K562 (cell line): ENCODE measurements around the gene CLIC1. TPM values are rescaled to one million over a fixed set of nuclear protein-coding genes. Genes with fewer than 3 reads are reported as not detected.

Source experiments
- ATF4 ChIP-seq: fragments of 450-650 bp; formaldehyde crosslinking; IDR thresholded peaks from 2 replicates; pipeline ENCODE4 v1.4.0; 2022; ENCODE audit warnings: mild to moderate bottlenecking, moderate library complexity
- CBX2 ChIP-seq: fragments of 200-600 bp; sonication (generic); IDR thresholded peaks from one replicate; pipeline ENCODE4 v1.6.1; 2012; ENCODE audit warnings: mild to moderate bottlenecking, low read length, inconsistent platforms; ENCODE audit not compliant: insufficient read depth, poor library complexity, severe bottlenecking
- CXXC5 ChIP-seq: fragments of 250-450 bp; sonication (Bioruptor Pico); IDR thresholded peaks from 2 replicates; pipeline ENCODE4 v1.8.0; 2022; ENCODE audit warnings: inconsistent platforms, mild to moderate bottlenecking, moderate library complexity
- ETS1 ChIP-seq: conservative IDR thresholded peaks from 2 replicates; pipeline ENCODE4 v1.6.1; 2011; ENCODE audit warnings: low read depth, mild to moderate bottlenecking, low read length; ENCODE audit not compliant: control insufficient read depth
- GTF2B ChIP-seq: IDR thresholded peaks from 2 replicates; pipeline ENCODE4 v1.6.1; 2011; ENCODE audit not compliant: insufficient read length; ENCODE audit errors: extremely low read depth
- ILK ChIP-seq: fragments of 450-650 bp; IDR thresholded peaks from 2 replicates; pipeline ENCODE4 v1.6.1; 2016; ENCODE audit warnings: missing genetic modification characterization, low read depth, mild to moderate bottlenecking, missing compliant biosample characterization, moderate library complexity, borderline replicate concordance
- MLX ChIP-seq, 2 experiments: fragments of 450-650 bp in 1 of 2; sonication (generic) in 1 of 2; formaldehyde crosslinking; conservative IDR thresholded peaks; 2 replicates each; pipeline versions ENCODE4 v1.4.0 to v1.8.1; 2020 to 2022; ENCODE audit warnings: mild to moderate bottlenecking in 1 of 2, missing genetic modification reagents in 1 of 2
- RAD21 ChIP-seq, 2 experiments: fragments of 250-450 bp in 1 of 2; fragments of 450-650 bp in 1 of 2; sonication (Bioruptor Pico) in 1 of 2; formaldehyde crosslinking in 1 of 2; IDR thresholded peaks in 1 of 2; conservative IDR thresholded peaks in 1 of 2; 2 replicates each; pipeline versions ENCODE4 v1.4.0 to v1.8.0; 2020 to 2022; ENCODE audit warnings: mild to moderate bottlenecking in 2 of 2, moderate library complexity in 1 of 2
- RBM34 ChIP-seq: fragments of 200-400 bp; formaldehyde crosslinking; IDR thresholded peaks from 2 replicates; pipeline ENCODE4 v1.6.1; 2018; ENCODE audit warnings: low read length, borderline replicate concordance; ENCODE audit not compliant: insufficient read depth
- RHOXF2B ChIP-seq: fragments of 250-450 bp; sonication (Bioruptor Pico); conservative IDR thresholded peaks from 2 replicates; pipeline ENCODE4 v1.5.1; 2021
- ZBTB40 ChIP-seq, 2 experiments: fragments of 450-650 bp in 1 of 2; sonication (generic) in 1 of 2; formaldehyde crosslinking in 1 of 2; IDR thresholded peaks; 2 replicates each; pipeline versions ENCODE4 v1.7.1 to v1.9.0; 2016 to 2022; ENCODE audit warnings: inconsistent platforms in 1 of 2, mild to moderate bottlenecking in 1 of 2, missing genetic modification reagents in 1 of 2
- ZNF311 ChIP-seq: fragments of 250-450 bp; sonication (Bioruptor Pico); IDR thresholded peaks from 2 replicates; pipeline ENCODE4 v1.4.0; 2020; ENCODE audit warnings: mild to moderate bottlenecking, moderate library complexity
- ZNF766 ChIP-seq: fragments of 200-800 bp; sonication (Bioruptor generic); conservative IDR thresholded peaks from 2 replicates; pipeline ENCODE4 v1.6.1; 2016; ENCODE audit warnings: missing genetic modification characterization, missing compliant biosample characterization
- polyA plus RNA-seq, 8 experiments: library from polyadenylated mRNA; depleted of rRNA in 4 of 8; stranded (reverse) in 5 of 8; unstranded in 3 of 8; fragments of >200 nt; fragmentation: Nextera tagmentation in 2 of 8; fragmentation: Illumina TruSeq in 1 of 8; extraction: Ambion mirVana in 2 of 8; extraction: Trizol in 1 of 8; gene quantifications; 2 replicates each; pipeline versions ENCODE4 v1.2.1 to v1.2.3, GENCODE V29; 2011 to 2014; ENCODE audit warnings: inconsistent platforms in 1 of 8, missing spikeins in 1 of 8
- total RNA-seq, 7 experiments: library from RNA; depleted of rRNA in 6 of 7; stranded (reverse); fragments of >200 nt in 6 of 7; fragmentation: Illumina TruSeq in 2 of 7; extraction: Trizol in 2 of 7; gene quantifications; 2 replicates each; pipeline versions ENCODE4 v1.2.1 to v1.2.3, GENCODE V29; 2011 to 2021; ENCODE audit warnings: low replicate concordance in 1 of 7

The CLIC1 gene
- total and polyA plus RNA-seq, 9 of the 15 experiments (the other 6 are each of a cell fraction or from before 2014, with no cell fraction given): 1,267 to 2,419 (median 1,808) TPM

GRCh38 chr6:31736768-31737314 lies 511 bp upstream of the CLIC1 start (continued):
- TF ChIP-seq ETS1 (no peak), GTF2B (no peak), CBX2 (no peak), ZBTB40 (IDR thresholded peaks at IDR 0.05) (no peak), ZBTB40 (CRISPR knock-in tag; IDR thresholded peaks at IDR 0.05) (no peak), MLX (CRISPR knock-in tag; conservative IDR thresholded peaks at IDR 0.05) (peak; percentile 85 to 90; a peak in 2 of 4 replicates), RHOXF2B (CRISPR knock-in tag) (no peak), ZNF766 (CRISPR knock-in tag) (no peak), RAD21 (CRISPR knock-in tag; conservative IDR thresholded peaks at IDR 0.05 in 1 of 2, IDR thresholded peaks at IDR 0.05 in 1 of 2) (no peak), ATF4 (CRISPR knock-in tag) (peak; percentile 35), ILK (tag) (peak; percentile 68; the same call in 1 of the 2 replicates), CXXC5 (CRISPR knock-in tag) (no peak; the same call in 1 of the 2 replicates), RBM34 (no peak), ZNF311 (CRISPR knock-in tag) (0 out of 2 replicates have a peak, but pooled peaks have one; percentile 26)
